MCF 10A (cell line): ENCODE data around the gene FGF14. TPM values are rescaled to one million over a fixed set of nuclear protein-coding genes. Genes with fewer than 3 reads are reported as not detected.

Experiments
- BruUV-seq: library from RNA; stranded (reverse); fragments of 400-500 nt; replicated peaks from 2 replicates; lab custom pipeline; 2021; lab: Mats Ljungman, UMichigan
- CTCF ChIA-PET: fragments of 300-600 bp; sonication (Branson Sonifier 250); formaldehyde crosslinking; extraction: SDS; loops from one replicate; lab custom pipeline; 2021; ENCODE audit warnings: antibody characterized with exemption, inconsistent platforms; lab: Yijun Ruan, JAX
- POLR2A ChIA-PET: fragments of 300-600, 350-650 bp; sonication (Branson Sonifier 250); formaldehyde crosslinking; extraction: SDS; loops from one replicate; lab custom pipeline; 2020; ENCODE audit warnings: antibody characterized with exemption, inconsistent platforms; lab: Yijun Ruan, JAX
- DNase-seq: peaks from one replicate; pipeline ENCODE4 v3.0.0-alpha.2; 2018; ENCODE audit not compliant: unreplicated experiment
- H3K27ac Mint-ChIP-seq: one replicate; pipeline ENCODE4 v1.8.0; 2022; ENCODE audit warnings: mild to moderate bottlenecking, low read depth, mixed read lengths; ENCODE audit not compliant: unreplicated experiment
- H3K27me3 Mint-ChIP-seq: one replicate; pipeline ENCODE4 v1.8.0; 2022; ENCODE audit warnings: mixed read lengths; ENCODE audit not compliant: insufficient read depth, unreplicated experiment
- H3K36me3 Mint-ChIP-seq: one replicate; pipeline ENCODE4 v1.8.0; 2022; ENCODE audit warnings: mild to moderate bottlenecking, moderate library complexity, mixed read lengths; ENCODE audit not compliant: insufficient read depth, unreplicated experiment
- H3K4me1 Mint-ChIP-seq: one replicate; pipeline ENCODE4 v1.8.0; 2022; ENCODE audit warnings: mixed read lengths; ENCODE audit not compliant: insufficient read depth, unreplicated experiment
- H3K4me3 Mint-ChIP-seq: one replicate; pipeline ENCODE4 v1.8.0; 2022; ENCODE audit warnings: mild to moderate bottlenecking, moderate library complexity, mixed read lengths; ENCODE audit not compliant: unreplicated experiment
- H3K9me3 Mint-ChIP-seq: one replicate; pipeline ENCODE4 v1.8.0; 2022; ENCODE audit warnings: mixed read lengths; ENCODE audit not compliant: unreplicated experiment
- intact Hi-C: fragments of 100-400 bp; cut with micrococcal nuclease; formaldehyde crosslinking; loops from 2 replicates; pipeline ENCODE4 v1.14.1; 2022
- total RNA-seq: library from RNA; stranded (reverse); gene quantifications from 2 replicates; pipeline ENCODE4 v1.2.3, GENCODE V29; 2022
- TF ChIP-seq, protein P1 (sequence below): fragments of 200-600 bp; IDR thresholded peaks from one replicate; pipeline ENCODE4 v1.8.0; 2022; ENCODE audit warnings: antibody characterized with exemption, mild to moderate bottlenecking; ENCODE audit not compliant: unreplicated experiment

The FGF14 gene
- total RNA-seq, 1 experiment from 2014 or later: not detected

DNA sequence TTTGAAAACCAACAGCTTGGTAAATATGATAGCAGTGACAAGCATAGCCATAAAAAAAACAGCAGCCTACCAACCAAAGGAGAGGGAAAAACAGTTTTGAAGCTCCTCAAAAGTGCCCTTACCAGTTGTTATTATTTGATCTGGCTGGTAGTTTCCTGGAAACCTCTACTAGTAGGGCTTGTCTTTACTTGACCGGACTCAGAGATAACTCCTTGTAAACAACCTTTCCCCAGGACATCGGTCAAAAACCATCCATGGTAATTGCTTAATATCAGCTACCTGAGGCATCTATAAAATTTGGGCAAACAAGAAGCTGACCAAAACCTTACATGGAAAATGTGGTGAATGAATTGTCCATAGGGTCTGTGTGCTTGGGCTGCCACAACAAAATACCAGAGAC lies 210.9 kb downstream of the FGF14 start:
- Mint-ChIP-seq H3K27me3 (no peaks in the 10 kb centered on the region), H3K9me3 (no peaks in the 10 kb centered on the region), H3K27ac (no peak overlapping the region), H3K4me3 (no peak overlapping the region), H3K36me3 (no peaks in the 10 kb centered on the region), H3K4me1 (peaks cover 22% of the 10 kb centered on the region)
- intact Hi-C loops: loop anchor here (2.0 kb wide), 1 partner anchor 42 kb away; no protein-coding TSS in a partner anchor
- DNase-seq: no peak
- ChIA-PET CTCF (interaction anchor here (0.6 to 1.3 kb wide), 4 partner anchors 50 to 366 kb away, joined by 3 to 4 read pairs (median 4); no protein-coding TSS in a partner anchor), POLR2A (interaction anchor here (1.5 kb wide), 1 partner anchor 63 kb away, joined by 3 read pairs; no protein-coding TSS in a partner anchor)
- BruUV-seq: no TSS peak
- TF ChIP-seq, protein P1, sequence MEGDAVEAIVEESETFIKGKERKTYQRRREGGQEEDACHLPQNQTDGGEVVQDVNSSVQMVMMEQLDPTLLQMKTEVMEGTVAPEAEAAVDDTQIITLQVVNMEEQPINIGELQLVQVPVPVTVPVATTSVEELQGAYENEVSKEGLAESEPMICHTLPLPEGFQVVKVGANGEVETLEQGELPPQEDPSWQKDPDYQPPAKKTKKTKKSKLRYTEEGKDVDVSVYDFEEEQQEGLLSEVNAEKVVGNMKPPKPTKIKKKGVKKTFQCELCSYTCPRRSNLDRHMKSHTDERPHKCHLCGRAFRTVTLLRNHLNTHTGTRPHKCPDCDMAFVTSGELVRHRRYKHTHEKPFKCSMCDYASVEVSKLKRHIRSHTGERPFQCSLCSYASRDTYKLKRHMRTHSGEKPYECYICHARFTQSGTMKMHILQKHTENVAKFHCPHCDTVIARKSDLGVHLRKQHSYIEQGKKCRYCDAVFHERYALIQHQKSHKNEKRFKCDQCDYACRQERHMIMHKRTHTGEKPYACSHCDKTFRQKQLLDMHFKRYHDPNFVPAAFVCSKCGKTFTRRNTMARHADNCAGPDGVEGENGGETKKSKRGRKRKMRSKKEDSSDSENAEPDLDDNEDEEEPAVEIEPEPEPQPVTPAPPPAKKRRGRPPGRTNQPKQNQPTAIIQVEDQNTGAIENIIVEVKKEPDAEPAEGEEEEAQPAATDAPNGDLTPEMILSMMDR: no peak

DNA sequence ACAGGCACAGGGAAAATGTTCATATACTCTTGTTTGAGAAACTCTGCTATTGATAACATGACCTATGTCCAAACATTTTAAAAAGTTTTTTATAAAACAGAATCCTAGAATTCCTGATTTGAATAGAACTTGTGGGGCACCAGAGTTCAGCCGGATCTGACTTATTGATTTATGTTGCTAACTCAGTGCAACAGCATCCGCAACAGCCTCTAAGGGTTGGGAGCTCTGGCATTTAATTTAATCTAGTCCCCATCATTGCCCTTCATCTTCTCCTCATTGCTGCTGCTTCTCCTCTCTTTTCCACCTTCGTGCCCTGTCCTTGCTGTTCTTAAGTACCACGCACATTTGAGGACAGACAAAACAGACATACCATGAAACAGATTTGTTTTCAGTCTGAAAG lies 214.5 kb downstream of the FGF14 start:
- no peak for DNase-seq
- no peaks in the 10 kb centered on the region for H3K27me3 Mint-ChIP-seq
- H3K4me1 Mint-ChIP-seq: peaks cover 10% of the 10 kb centered on the region
- ChIA-PET CTCF (no interaction called here), POLR2A (no interaction called here)
- intact Hi-C loops: no loop called here
- H3K9me3 Mint-ChIP-seq: no peaks in the 10 kb centered on the region
- TF ChIP-seq, protein P1: no peak
- no peaks in the 10 kb centered on the region for H3K36me3 Mint-ChIP-seq
- no peak overlapping the region for H3K27ac Mint-ChIP-seq
- H3K4me3 Mint-ChIP-seq: no peak overlapping the region
- BruUV-seq: no TSS peak

DNA sequence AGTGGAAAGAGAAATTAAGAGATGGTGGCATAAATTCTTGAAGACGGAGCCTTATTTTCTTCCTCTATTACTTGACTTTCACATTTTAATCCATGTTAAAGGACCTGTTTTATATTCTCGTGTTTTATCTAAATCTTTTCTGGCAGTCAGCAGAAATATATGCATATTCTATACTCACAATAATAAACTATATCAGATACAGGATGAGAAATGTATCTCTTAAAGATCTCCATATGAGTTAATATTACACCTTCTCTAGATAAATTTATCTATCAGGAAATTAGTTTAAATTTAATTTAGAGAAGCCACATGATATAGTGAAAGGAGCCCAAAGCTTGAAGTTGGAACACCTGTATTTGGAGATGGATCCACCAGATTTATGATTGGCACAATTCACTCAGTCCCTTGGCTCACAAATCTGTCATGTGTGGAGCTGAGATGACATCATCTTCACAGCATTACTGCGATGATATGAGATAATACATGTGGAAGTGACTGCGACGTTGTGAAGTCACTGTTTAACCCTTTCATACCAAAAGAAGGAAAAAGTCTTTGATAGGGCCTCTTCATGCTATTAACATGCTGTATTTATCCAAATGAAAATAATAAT lies 216.4 kb downstream of the FGF14 start:
- no peaks in the 10 kb centered on the region for H3K9me3 Mint-ChIP-seq
- no peaks in the 10 kb centered on the region for H3K36me3 Mint-ChIP-seq
- no peaks in the 10 kb centered on the region for H3K4me1 Mint-ChIP-seq
- no peak for DNase-seq
- TF ChIP-seq, protein P1: no peak
- no peaks in the 10 kb centered on the region for H3K27me3 Mint-ChIP-seq
- BruUV-seq: no TSS peak
- H3K4me3 Mint-ChIP-seq: no peak overlapping the region
- CTCF ChIA-PET: no interaction called here
- intact Hi-C loops: no loop called here
- POLR2A ChIA-PET: no interaction called here
- no peak overlapping the region for H3K27ac Mint-ChIP-seq

DNA sequence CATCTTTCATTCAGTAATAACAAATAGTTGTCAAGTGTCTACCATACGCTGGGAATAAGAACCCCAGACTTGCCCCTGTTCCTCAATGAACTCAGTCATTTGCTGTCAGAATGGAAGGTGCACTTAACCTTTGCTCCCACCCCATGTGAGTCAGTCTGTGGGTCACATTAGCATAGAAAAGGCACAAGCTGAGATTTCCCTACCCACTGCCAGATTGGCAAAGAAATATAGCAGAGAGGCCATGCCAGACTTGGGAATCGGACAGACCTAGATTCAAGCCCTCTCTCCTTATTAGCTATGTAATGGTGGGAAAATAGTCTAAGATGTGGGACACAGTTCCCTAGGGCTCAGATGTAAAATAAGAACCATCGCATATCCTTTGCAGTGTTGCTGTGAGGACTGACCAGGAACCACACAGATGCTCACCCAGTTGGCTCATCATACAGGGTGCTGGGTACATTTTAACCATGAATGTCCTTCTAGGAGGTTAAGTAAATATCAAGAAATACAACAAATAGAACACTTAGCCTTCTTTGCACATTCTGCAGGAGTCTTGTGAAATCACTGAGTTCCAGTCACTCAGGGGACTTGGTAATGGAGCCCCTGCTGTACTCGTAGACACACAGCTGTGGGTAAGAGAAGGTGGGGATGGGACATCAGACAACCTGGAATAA lies 218.2 kb downstream of the FGF14 start:
- Mint-ChIP-seq H3K27ac (no peak overlapping the region), H3K27me3 (no peaks in the 10 kb centered on the region), H3K36me3 (no peaks in the 10 kb centered on the region), H3K4me1 (no peaks in the 10 kb centered on the region), H3K4me3 (no peak overlapping the region), H3K9me3 (no peaks in the 10 kb centered on the region)
- ChIA-PET CTCF (interaction anchor here (0.7 to 1.2 kb wide), 2 partner anchors 372 to 687 kb away, joined by 3 read pairs; no protein-coding TSS in a partner anchor), POLR2A (no interaction called here)
- no peak for DNase-seq
- TF ChIP-seq, protein P1: no peak
- no TSS peak for BruUV-seq
- intact Hi-C loops: no loop called here
